ENCODE measurements around the gene NEK1. TPM values are rescaled to one million over a fixed set of nuclear protein-coding genes. Genes with fewer than 3 reads are reported as not detected.

The NEK1 gene
- total and polyA plus RNA-seq, 2 of the 4 experiments (the other 2 are of a cell fraction), result 3.3 to 3.9 TPM

- H2AK5ac ChIP-seq (ENCODE audit: low read depth, low read length), result no peak overlapping the region
- ChIA-PET CTCF (interaction anchor here (0.5 kb wide), 1 partner anchor 27 kb away, joined by 3 read pairs; no protein-coding TSS in a partner anchor), POLR2A (ENCODE audit: unreplicated experiment) (interaction anchor here (0.6 kb wide), 2 partner anchors 13 to 41 kb away, joined by 3 to 4 read pairs; no protein-coding TSS in a partner anchor)
- H3K56ac ChIP-seq (ENCODE audit: extremely low read depth, insufficient read depth, low read length), result no peak overlapping the region
- no CpG with 5 or more reads among the region's 4 CpGs for WGBS, 2 experiments (ENCODE audit: extremely low coverage in 2 of 2, insufficient read length in 1 of 2)
- no peak overlapping the region for H3K4me2 ChIP-seq (ENCODE audit: low read depth, low read length)
- no peak overlapping the region for H2BK15ac ChIP-seq (ENCODE audit: low read depth, low read length)
- peaks cover 2 to 10% of the 10 kb centered on the region in 2 experiments for H3K79me1 ChIP-seq (ENCODE audit: low read depth in 1 of 2, low read length in 2 of 2)
- H3K23ac ChIP-seq (ENCODE audit: low read depth, low read length), result no peak overlapping the region
- no peak overlapping the region for H4K91ac ChIP-seq (ENCODE audit: insufficient read depth, low read depth, low read length)
- in situ Hi-C loops (cut with MboI; ENCODE audit: low sequenced_read_pairs) (loop anchor here (25.0 kb wide), 1 partner anchor 443 kb away; no protein-coding TSS in a partner anchor), dilution Hi-C loops (cut with HindIII; ENCODE audit: low sequenced_read_pairs, unreplicated experiment) (no loop called here), intact Hi-C loops (cut with micrococcal nuclease) (no loop called here)
- no peak overlapping the region for H3K18ac ChIP-seq (ENCODE audit: low read depth, low read length)
- H4K5ac ChIP-seq (ENCODE audit: low read depth, low read length), result no peak overlapping the region
- no peak overlapping the region for H2BK120ac ChIP-seq (ENCODE audit: low read depth, low read length)
- no peak overlapping the region for H3K14ac ChIP-seq (replicated peaks; ENCODE audit: low read depth, low read length)
- peaks cover 13% of the 10 kb centered on the region; the same call in 1 of the 2 replicates for H4K20me1 ChIP-seq (ENCODE audit: insufficient read depth, low read length)
- H2AFZ ChIP-seq (replicated peaks; ENCODE audit: low read length, poor library complexity), result no peak overlapping the region
- H2BK5ac ChIP-seq (ENCODE audit: low read depth, low read length, poor library complexity, severe bottlenecking), result no peak overlapping the region
- no peak overlapping the region for H3K4me3 ChIP-seq (ENCODE audit: insufficient read depth, low read depth, low read length)
- H3K27ac ChIP-seq (ENCODE audit: insufficient read depth, low read length), result no peak overlapping the region
- DNase-seq (no peak), ATAC-seq (ENCODE audit: low read depth) (no peak)
- H3K36me3 ChIP-seq (ENCODE audit: control insufficient read depth, insufficient read depth, low read length), result no peaks in the 10 kb centered on the region
- no peaks in the 10 kb centered on the region for H3K27me3 ChIP-seq (ENCODE audit: control insufficient read depth, insufficient read depth, low read length)
- H3K9me1 ChIP-seq (ENCODE audit: insufficient read depth, low read length), result no peaks in the 10 kb centered on the region
- no peaks in the 10 kb centered on the region for H3K9me3 ChIP-seq (ENCODE audit: control insufficient read depth, insufficient read depth, low read length)
- TF ChIP-seq MAZ (IDR thresholded peaks at IDR 0.05; ENCODE audit: borderline replicate concordance, low read depth, low read length) (no peak), USF2 (IDR thresholded peaks at IDR 0.05; ENCODE audit: low read depth, low read length) (no peak), BHLHE40 (IDR thresholded peaks at IDR 0.05; ENCODE audit: low read depth, low read length) (no peak), POLR2A (IDR thresholded peaks at IDR 0.05; ENCODE audit: low read depth, low read length) (no peak), CEBPB (IDR thresholded peaks at IDR 0.05; ENCODE audit: low read depth, low read length) (no peak), ELK1 (IDR thresholded peaks at IDR 0.05; ENCODE audit: borderline replicate concordance, low read depth, low read length) (no peak), CHD1 (IDR thresholded peaks at IDR 0.05; ENCODE audit: low read depth, low read length) (no peak), RCOR1 (IDR thresholded peaks at IDR 0.05; ENCODE audit: insufficient replicate concordance, low read length) (no peak), RAD21 (IDR thresholded peaks at IDR 0.05; ENCODE audit: low read length) (no peak), RFX5 (IDR thresholded peaks at IDR 0.05; ENCODE audit: low read depth, low read length) (no peak), SMC3 (IDR thresholded peaks at IDR 0.05; ENCODE audit: low read depth, low read length) (no peak), MAFK (IDR thresholded peaks at IDR 0.05; ENCODE audit: low read depth, low read length) (no peak), FOS (IDR thresholded peaks at IDR 0.05; ENCODE audit: low read depth, low read length) (no peak), CTCF (conservative IDR thresholded peaks at IDR 0.05; ENCODE audit: low read depth, low read length) (no peak), MXI1 (IDR thresholded peaks at IDR 0.05; ENCODE audit: borderline replicate concordance, low read depth, low read length) (no peak), NFE2L2 (IDR thresholded peaks at IDR 0.05; ENCODE audit: low read depth, low read length) (no peak)
- no peaks in the 10 kb centered on the region for H3K4me1 ChIP-seq (ENCODE audit: control insufficient read depth, insufficient read depth, low read length)
- H4K8ac ChIP-seq (ENCODE audit: low read depth in 2 of 2, low read length in 2 of 2), result no peak overlapping the region
- no peak overlapping the region for H2BK20ac ChIP-seq (ENCODE audit: low read depth, low read length)
- no peak overlapping the region for H3K9ac ChIP-seq (ENCODE audit: low read depth, low read length)
- no peak overlapping the region for H2AK9ac ChIP-seq (replicated peaks; ENCODE audit: low read depth, low read length, poor library complexity)
- no TSS peak for BruUV-seq (replicated peaks)
- H3K4ac ChIP-seq (ENCODE audit: low read depth, low read length), result no peak overlapping the region
Observed at GRCh38 chr4:169618986-169619385, 6.6 kb upstream of the NEK1 start.

Data from IMR-90 (cell line).